ENCODE results near the gene HRH3.

DNA sequence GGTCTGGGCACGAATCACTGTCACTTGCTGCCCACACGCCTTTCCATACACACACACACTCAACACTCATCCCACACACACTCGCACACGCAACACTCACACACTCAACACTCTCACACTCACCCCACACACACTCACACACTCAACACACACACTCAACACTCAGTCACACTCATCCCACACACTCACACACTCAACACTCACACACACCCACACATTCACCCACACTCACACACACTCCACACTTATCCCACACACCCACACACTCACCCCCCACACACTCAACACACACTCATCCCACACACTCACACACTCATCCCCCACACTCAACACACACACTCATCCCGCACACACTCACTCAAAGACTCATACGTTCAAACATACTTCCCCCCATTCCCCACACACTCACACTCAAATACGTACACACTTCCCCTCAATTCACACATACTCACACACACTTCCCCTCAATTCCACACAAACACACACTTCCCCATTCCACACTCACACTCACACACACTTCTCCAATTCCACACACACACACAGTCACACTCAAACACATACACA is 9.0 kb upstream of the HRH3 start:
- TF ChIP-seq POLR2A (IDR thresholded peaks at IDR 0.05; ENCODE audit: low read depth) (no peak), CTCF (IDR thresholded peaks at IDR 0.05) (no peak), POLR2AphosphoS5 (IDR thresholded peaks at IDR 0.05) (no peak), EP300 (IDR thresholded peaks at IDR 0.05) (no peak)
